EH (cell line): Measurements from ENCODE around the gene MYCBP2.
"Not testable (repeated sequence)": the region's sequence is repeated elsewhere in the genome, so short reads cannot be mapped to it uniquely, and the experiment has no call there.

Source experiments
- DNase-seq: peaks from one replicate; pipeline ENCODE4 v3.0.0-alpha.2; 2015; ENCODE audit warnings: low read depth

MYCBP2 gene

DNA sequence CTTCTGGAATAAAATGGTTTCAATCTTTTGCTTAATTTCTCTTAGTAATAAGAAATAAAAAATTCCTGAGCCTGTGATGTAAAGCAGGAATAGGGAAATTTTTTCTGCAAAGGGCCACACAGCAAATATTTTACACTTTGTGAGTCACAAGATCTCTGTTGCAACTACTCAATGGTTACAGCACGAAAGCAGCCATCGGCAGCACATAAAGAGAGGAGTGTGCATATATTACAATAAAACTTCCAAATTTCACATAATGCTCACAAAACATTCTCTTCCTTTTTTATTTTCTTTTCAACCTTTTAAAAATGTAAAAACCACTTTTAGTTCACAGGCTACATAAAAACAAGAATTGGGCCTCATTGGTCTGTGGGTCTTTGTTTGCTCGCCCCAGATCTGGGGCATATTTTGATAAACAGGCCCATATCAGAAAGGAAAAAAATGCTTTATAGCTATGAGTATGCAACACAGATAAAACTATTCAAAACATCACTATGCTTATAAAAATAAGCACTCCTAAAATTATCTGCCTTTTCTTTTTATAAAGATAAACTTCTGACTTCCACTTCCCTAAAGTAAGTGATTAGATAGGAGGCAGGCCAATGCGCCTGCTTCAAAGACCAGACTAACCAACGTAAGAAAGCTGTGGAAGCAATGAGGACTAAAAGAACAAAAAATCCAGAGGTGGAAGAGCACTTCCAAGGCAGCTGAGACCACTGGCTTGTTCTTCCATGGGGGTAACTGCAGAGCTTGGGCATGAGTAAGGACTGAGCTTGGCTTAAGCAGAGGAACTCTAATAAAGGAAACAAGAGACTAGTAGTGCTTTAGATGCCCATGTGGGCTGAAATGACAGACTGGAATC is 26.5 kb downstream of the MYCBP2 start:
- DNase-seq = peak; percentile 84

- peak; percentile 39 for DNase-seq
Measured at GRCh38 chr13:77299587-77299986, 27.3 kb downstream of the MYCBP2 start.

DNA sequence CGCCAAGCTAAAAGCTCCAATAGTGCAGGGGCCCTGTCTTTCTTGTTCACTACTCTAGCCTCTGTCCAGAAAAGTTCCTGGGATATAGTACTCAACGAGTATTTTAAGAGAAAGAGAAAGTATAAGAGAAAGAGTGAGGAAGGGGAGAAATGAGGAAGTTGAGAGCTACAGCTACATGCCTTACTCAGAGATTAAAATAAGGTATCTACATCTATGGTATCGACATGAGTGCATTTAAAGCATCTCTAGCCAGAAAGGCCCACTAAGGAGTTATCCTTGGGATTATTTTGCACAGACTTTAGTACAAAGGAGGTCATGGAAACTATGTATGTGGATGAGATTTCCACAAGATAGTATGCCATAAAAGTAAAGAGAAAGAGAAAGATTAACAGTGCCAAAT is 28.5 kb downstream of the MYCBP2 start:
- DNase-seq = no peak

DNA sequence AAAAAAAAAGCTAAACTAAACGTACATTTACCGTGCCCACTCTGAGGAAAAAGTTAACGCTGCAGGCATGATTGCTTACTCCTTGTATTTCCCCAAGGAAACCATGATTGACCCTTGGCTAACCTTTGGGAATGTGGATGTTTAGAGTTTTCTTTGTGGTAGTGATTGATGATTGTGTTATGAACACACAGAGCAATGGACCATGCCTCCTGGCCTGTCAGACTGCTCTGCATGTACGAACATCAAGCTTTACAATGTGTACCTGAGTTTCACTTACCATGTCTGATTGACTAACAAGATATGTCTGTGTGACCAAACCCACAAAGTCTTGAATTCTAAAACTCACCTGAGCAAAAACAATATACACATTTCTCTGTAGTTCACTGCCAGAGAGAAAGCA is 35.1 kb downstream of the MYCBP2 start:
- no peak for DNase-seq

DNA sequence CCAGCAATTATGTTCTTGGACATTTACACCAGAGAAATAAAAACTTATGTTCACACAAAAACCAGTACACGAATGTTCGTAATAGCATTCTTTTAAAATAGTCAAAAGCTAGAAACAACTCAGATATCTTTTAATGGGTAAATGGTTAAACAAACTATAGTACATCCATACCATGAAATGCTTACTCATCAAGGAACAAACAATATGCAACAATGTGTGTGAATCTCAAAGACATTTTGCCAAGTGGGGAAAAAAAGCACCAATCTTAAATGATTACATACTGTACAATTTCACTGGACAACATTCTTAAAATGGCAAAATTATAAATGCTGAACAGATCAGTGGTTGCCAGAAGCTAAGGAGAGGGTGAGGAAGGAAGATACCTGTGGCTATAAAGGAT is 36.6 kb downstream of the MYCBP2 start:
- DNase-seq = no peak

GRCh38 chr13:77289851-77290250 is 37.0 kb downstream of the MYCBP2 start:
- no peak for DNase-seq

DNA sequence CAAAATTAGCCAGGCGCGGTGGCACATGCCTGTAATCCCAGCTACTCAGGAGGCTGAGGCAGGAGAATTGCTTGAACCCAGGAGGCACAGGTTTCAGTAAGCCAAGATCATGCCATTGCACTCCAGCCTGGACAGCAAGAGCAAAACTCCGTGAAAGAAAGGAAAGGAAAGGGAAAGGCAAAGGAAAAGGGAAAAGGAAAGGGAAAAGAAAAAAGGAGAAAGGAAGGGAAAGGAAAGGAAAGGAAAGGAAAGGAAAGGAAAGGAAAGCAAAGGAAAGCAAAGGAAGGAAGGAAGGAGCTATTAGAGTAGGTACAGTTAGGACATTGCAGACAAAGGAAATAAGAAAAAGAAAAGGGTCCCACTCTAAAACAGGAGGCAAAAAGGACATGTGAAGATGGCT is 41.3 kb downstream of the MYCBP2 start:
- DNase-seq = not testable (repeated sequence)

DNA sequence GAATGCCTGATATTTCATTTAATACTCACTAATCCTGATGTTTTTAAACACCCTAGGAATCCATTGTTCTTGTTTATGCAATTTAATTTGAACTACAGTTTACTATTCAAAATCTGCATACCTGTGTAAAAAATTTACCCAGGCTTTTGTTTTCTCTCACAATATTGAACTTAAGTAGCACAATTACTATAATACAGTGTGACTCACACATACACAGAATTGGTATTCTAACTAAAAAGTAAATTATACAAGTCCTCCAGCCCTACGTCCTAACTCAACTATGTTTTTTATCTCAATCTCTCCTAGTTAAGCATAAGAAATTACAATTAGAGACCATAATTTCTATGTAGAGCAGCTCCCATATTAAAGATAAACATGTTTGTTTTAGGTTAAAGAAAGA is 41.8 kb downstream of the MYCBP2 start:
- DNase-seq = no peak

- peak; percentile 13 for DNase-seq
Measured at GRCh38 chr13:77274126-77274525, 52.8 kb downstream of the MYCBP2 start.

DNA sequence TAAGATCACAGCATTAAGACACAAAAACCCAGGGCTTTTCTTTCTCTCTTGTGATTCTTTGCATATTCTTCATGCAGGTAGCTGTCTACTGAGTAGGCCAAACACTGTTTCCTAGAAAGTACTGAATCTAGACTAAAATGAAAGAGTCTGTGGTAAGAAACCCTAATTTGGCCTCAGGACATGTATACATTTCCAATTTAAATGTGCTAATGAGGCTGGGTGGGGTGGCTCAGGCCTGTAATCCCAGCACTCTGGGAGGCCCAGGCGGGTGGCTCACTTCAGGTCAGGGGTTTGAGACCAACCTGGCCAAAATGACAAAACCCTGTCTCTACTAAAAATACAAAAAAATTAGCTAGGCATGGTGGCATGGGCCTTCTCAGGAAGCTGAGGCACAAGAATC is 57.8 kb downstream of the MYCBP2 start:
- DNase-seq = no peak

DNA sequence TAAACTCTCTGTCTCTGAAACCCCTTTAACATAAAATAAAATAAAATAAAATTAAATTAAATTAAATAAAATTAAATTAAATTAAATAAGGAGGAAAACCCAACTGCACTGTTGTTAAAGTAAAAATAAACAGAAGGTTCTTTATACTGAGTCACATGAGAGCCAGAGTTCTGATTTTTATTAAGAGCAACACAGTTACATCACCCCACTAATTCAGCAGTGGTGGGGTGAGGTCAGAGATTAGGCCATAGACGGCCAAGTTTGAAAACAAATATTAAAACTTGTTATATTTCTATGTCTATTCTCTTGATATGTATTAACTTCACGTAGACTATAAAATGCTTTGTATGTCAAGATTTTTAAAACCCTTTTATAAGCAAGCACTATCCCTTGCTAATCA is 59.5 kb downstream of the MYCBP2 start:
- DNase-seq = peak; percentile 29

- no peak for DNase-seq
Measured at GRCh38 chr13:77265336-77265735, 61.6 kb downstream of the MYCBP2 start.

DNA sequence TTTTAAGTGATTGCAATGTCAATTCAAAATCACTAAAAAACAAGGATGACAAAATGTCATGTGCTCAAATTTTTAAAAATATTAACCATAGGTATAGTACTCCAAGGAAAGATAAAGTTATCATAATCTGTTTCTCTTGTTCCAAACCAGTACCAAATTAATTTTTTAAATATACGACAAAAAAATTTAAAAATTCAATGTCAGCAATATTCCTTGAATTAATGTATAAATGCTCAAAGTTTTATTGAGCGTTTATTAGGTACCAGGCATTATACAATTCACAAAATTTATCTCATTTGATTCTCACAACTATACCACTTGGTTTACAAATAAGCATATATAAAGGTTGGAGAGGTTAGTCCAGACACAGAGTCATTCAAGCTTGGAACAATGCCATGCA is 64.7 kb downstream of the MYCBP2 start:
- DNase-seq = no peak

GRCh38 chr13:77250975-77251374 is 75.9 kb downstream of the MYCBP2 start:
- no peak for DNase-seq

DNA sequence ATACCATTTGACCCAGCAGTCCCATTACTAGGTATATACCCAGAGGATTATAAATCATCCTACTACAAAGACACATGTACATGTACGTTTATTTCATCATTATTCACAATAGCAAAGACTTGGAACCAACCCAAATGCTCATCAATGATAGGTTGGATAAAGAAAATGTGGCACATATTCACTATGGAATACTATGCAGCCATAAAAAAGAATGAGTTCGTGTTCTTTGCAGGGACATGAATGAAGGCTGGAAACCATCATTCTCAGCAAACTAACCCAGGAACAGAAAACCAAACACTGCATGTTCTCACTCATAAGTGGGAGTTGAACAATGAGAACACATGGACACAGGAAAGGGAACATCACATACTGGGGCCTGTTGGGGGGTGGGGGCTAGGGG is 81.7 kb downstream of the MYCBP2 start:
- DNase-seq = not testable (repeated sequence)

DNA sequence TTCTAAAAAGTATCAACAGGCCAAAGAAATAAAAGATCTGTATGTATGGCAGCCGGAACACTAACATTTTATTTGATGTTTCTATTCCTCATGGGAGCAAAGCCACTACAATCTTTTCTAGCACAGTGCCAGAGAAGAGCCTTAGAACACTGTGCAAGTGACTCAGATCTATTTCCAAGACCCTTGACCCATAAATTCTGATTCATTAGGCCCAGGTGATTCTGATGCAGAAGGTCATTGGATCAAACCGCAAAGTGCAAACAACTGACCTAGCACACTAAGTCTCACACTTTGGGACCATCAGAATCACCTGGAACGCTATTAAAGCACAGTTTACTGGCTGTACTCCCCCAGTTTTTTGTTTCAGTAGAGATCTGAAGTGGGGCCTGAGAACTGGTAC is 87.6 kb downstream of the MYCBP2 start:
- DNase-seq = no peak

DNA sequence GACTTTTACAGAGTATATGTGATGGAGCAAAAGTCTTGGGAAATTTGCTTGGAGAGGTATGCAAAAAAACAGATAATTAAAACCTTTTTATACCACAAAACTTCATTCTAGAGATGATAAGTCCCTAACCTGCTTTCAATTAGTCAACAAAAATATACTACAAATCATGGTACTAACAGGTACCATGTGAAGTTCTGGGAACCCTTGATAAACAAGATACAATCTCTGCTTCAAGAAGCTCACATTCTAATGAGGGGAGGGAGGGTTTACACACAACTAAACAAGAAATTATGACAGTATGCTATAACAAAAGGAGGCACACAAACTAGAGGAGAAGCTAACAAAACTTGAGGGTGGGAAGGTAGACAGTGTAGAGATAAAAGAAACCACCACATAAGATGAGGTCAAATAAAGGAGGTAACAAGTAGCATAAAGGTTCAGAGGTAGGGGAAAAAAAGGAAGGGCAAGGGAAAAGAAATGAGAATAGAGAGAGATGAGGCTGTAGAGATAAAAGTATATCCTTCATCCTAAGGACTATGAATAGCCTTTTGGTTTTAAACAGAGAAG is 91.4 kb downstream of the MYCBP2 start:
- no peak for DNase-seq

GRCh38 chr13:77233159-77233558 is 93.7 kb downstream of the MYCBP2 start:
- no peak for DNase-seq

DNA sequence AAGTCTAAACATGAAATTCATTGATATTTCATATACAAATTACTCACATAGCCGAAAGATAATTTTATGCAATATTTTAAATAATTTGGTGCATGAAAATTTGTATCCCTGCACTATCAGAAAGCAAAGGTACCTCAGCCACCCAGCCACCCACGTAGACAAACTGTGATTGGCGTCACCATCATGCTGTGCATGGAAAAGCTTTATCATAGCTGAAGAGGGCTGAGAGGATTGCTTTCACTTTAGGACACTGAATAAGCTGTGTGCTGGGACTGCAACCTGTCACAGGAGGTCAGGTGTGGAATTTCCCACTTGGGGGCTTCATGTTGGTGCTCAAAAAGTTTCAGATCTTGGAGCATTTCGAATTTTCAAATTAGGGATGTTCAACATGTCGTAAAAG is 96.3 kb downstream of the MYCBP2 start:
- no peak for DNase-seq

DNA sequence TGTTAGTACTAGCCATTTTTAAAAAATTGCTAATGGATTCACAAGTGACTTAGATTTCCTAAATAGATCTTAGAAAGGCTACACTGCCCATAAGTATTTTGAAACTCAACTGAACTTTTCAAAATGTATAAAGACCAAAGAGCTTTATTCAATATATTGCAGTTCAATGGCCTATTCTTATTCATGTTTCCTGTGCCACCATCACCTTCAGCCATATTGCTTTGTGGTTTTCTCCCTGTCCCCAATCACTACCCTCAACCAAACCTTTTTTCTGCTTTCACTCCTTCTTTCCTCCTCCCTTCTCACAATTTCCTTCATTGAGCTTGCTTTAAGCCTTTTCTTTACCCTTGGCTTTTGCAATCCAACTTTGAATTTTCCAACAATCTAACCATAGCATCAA is 100.9 kb downstream of the MYCBP2 start:
- no peak for DNase-seq

DNA sequence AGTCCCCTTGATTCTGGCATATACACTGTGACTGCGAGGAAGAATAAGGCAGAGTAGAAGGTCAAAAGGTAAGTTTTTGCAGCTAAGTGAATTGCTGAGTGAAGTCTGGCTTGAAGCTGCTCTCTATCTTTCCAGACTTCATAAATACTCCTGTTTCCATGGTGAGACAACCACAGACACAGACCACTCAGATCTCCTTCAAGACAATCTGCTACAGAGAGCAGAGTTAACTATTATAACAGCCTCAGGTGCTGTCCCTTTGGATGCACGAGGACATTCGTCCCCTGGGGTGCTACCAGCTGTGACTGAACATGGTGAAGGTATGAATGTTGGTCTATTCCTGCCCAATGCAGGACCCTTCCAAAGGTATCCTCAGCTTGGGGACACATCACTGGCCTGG is 104.0 kb downstream of the MYCBP2 start:
- DNase-seq = no peak

DNA sequence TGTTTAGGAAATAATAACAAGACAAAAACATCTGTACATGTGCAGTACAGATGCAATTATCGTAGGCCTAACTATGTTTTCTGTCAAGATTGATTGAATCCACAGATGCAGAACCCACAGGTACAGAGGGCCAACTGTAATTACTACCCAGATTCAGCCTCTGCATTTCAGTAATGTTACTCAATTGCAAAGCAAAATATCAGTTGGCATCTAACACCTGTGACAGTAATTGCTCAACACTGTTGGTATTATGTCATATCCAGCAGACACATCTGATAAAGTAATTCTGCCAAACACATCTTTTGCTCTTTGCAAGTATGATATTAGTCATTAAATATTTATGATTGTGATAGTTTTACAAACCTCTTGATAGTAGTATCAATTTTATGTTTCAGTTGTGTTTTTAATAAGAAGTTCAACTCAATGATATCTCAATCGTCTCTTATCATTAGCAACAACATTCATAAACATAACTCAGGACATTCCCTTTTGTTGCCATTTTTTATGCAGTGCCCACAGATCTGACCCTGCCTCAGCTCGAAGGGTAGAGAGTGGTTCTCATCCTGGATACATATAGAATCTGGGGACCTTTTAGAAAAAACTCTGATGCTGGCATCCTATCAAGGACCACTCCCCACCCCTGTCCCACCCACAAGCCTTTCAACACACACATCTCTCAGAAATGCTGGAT is 104.7 kb downstream of the MYCBP2 start:
- no peak for DNase-seq

DNA sequence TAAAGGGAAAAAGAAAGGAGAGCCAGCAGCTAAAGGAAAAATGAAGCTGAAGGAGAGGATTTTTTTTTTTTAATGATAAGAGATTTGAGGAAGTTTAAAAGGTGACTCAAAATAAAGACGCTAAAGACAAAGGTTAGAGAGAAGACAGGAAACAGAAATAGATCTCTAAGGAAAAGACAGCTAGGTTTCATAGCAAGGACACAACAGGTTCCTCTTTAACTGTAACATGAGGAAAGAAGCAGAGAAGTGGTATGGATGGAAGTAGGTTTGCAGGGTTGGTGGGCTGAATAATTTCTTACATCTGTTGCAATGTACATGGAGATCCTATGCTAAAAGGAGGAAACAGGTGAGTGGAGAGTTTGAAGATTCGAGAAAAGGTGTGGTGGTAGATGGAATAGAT is 107.5 kb downstream of the MYCBP2 start:
- no peak for DNase-seq
